ENCODE data around the gene S100A2.

Gene S100A2

GRCh38 chr1:153565529-153566374 is at the start of gene S100A2:
TSS of gene S100A2 (minus strand) at chr1:153565844. CDS start at chr1:153563877, 1,967 bp downstream.
- peak; percentile 68 for DNase-seq

GRCh38 chr1:153615406-153615805 is 49.8 kb upstream of the S100A2 start:
- DNase-seq: no peak

GRCh38 chr1:153614906-153615305 is 49.3 kb upstream of the S100A2 start:
- DNase-seq: no peak

DNA sequence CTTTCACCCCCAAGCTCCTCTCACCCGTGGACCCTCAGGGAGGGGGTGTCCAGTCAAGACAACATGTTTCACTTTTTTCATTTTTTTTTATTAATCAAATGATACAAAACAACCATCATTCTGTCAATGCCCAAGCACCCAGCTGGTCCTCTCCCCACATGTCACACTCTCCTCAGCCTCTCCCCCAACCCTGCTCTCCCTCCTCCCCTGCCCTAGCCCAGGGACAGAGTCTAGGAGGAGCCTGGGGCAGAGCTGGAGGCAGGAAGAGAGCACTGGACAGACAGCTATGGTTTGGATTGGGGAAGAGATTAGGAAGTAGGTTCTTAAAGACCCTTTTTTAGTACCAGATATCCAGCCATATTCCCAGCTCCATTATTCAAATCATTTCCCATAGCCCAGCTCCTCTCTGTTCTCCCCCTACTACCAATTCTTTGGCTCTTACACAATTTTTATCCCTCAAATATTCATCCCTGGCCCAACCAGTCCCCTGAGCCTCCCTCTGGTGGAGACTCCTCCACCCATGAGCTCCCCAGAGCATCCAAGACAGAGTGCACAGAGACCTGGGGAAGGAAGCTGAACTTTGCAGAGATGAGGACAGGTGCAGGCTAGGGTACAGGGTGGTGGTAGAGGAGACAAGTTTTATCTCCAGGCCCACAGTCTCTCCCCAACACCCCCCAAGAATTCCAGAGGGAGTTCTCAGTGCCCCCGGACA is 48.7 kb upstream of the S100A2 start:
- DNase-seq: no peak

- DNase-seq: no peak
These were observed 47.8 kb upstream of the S100A2 start for GRCh38 chr1:153613406-153613805.

GRCh38 chr1:153612755-153613331 is 47.2 kb upstream of the S100A2 start, which contains the start of gene S100A16:
TSS of gene S100A16 (minus strand) at chr1:153613137. CDS start at chr1:153608151, 4,986 bp downstream.
- DNase-seq: no peak

DNA sequence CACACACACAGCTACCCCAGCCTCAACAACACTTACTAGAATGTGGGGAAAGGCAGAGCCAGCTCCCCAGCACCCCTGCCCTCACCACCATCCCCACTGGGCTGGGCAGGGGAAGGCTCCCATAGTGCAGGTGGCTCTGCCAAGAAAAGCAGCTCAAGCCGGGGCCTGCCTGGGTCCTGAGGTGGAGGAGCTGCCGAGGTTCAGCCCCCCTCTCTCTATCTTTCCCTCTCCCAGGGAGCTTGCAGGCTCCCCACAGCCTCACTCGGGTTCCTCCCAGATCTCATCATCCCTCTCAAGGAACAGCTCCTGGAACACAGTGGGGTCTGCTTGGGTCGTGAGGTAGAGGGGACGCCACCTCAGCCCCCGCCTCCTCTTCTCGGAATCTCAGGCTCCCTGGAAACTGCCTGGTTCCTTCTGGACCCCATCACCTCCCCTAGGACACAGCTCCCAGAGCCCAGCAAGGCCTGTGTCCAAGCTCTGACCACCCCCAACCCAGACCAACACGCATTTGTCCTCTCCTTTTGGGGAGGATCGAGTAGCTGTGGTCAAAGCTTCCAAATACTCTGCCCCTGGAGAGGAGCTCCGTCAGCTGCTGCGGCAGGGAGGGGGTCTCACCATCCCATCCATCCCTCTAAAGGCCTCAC is 46.6 kb upstream of the S100A2 start:
- no peak for DNase-seq

- no peak for DNase-seq
These were observed 45.7 kb upstream of the S100A2 start for GRCh38 chr1:153611356-153611755.

DNA sequence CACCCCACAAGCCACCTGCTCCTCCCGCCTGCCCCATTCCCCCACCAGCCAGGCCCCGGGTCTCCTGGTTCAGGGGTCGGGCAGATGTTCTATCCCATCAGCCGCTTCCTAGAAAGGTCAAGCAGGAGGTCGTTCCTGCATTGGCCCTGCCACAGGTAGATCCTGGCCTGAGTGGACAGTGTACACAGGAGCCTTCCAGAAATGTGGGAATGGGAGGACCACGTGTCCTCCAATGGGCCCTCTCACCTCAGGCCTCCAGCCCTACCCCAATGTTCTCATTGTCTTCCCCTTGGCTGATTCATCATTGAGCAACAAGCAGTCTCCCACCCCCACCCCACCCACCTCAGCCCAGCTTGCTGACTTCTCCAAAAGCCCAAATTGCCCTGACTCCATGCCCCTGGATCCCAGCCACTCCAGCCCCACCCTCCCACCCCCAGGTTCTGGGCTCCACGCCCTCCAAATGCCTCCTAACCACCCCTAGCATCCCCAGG is 45.2 kb upstream of the S100A2 start:
- DNase-seq: no peak

DNA sequence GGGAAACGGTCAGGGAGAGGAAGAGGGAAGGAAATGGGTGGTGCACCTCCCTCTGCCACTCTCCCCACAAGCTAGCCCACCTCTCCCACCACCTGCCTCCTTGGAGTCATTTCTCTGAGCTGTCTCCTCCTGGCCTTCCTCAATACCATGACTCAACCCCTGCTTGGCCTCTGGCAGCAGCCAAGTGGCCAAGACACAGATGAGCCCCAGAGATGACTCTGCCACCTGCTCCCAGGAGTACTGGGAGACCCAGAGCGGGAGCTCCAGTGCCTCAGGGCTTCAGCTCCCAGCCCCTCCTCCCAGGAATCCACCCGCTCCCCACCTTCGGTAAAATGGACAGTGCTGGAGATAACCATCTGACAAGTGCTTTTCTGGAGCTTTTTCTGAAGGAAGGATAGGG is 44.7 kb upstream of the S100A2 start:
- no peak for DNase-seq

DNA sequence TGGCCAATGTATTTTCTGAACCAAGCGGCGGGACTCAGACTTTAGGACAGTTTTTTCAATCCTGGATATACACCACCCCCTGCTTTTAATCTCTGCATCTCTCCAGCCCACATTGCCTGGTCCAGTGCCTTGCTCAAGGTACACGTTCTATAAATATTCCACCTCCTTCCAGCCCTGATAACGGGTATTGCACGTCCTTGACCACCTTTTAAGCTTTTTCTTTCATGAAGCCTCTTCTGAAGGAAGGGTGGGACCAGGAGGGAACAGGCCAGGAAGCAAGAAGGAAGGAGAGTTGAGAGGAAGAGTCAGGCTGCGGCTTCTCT is 43.9 kb upstream of the S100A2 start:
- DNase-seq: no peak

GRCh38 chr1:153608742-153609584 is 43.3 kb upstream of the S100A2 start:
- peak; percentile 35 for DNase-seq

DNA sequence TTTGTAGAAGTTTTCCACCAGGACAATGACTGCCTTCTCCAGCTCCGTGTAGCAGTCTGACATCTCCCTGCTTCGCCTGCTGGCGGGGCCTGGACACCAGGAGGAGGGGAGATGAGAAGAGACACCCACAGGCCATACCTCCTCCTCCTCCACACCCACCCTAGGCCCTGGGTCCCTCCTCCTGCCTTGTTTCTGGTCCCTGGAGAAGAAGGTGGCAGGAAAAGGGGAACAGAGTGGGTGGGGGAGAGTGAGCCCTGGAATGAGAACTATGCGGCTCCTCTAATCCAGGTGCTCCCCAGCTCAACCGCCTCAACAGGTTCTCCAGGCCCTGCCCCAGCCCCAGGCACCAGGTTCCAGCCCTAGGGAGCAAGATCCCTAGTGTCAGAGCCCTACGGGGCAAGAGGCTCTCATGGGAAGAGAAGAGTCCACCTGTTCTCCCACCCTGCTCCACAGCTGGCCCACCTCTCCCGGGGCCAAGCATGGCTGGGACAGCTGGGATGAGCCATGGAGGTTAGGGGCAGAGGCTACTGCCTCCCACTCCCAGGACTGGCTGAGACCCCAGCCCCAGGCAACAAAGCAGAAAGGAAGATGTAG is 42.5 kb upstream of the S100A2 start:
- no peak for DNase-seq

DNA sequence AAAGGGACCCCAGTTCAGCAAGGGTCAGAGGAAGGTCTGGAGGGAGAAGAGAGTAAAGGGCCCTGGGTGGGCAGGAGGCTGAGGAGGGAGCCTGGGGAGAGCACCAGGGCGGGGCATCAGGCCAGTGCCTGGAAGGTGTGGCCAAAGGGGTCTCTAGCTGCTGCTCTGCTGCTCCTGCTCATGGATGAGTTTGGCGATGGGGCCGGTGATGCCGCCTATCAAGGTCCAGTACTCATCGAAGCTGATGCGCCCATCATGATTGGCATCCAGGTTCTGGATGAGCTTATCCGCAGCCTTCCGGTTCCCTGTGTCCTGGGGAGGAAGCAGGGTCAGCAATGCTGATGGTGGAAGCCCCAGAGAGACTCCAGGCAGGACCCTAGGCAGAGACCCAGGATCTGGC is 41.7 kb upstream of the S100A2 start:
- DNase-seq: no peak

GRCh38 chr1:153606194-153606593 is 40.5 kb upstream of the S100A2 start:
- DNase-seq: no peak

DNA sequence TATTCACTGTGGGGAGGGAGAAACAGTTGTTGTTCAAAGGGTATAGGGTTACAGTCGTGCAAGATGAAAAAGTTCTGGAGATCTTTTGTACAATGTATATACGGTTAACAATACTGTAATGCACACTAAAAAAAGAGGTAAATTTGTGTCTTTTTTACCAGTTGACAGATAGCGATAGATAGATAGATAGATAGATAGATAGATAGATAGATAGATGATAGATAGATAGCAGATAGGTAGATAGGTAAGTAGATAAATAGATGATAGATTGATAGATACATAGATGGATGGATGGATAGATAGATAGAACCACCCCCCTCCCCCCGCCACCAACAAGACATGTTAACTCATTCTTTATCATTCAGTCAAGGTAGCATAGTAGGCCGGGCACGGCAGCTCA is 37.1 kb upstream of the S100A2 start:
- no peak for DNase-seq

GRCh38 chr1:153599847-153600246 is 34.2 kb upstream of the S100A2 start:
- DNase-seq: no peak

DNA sequence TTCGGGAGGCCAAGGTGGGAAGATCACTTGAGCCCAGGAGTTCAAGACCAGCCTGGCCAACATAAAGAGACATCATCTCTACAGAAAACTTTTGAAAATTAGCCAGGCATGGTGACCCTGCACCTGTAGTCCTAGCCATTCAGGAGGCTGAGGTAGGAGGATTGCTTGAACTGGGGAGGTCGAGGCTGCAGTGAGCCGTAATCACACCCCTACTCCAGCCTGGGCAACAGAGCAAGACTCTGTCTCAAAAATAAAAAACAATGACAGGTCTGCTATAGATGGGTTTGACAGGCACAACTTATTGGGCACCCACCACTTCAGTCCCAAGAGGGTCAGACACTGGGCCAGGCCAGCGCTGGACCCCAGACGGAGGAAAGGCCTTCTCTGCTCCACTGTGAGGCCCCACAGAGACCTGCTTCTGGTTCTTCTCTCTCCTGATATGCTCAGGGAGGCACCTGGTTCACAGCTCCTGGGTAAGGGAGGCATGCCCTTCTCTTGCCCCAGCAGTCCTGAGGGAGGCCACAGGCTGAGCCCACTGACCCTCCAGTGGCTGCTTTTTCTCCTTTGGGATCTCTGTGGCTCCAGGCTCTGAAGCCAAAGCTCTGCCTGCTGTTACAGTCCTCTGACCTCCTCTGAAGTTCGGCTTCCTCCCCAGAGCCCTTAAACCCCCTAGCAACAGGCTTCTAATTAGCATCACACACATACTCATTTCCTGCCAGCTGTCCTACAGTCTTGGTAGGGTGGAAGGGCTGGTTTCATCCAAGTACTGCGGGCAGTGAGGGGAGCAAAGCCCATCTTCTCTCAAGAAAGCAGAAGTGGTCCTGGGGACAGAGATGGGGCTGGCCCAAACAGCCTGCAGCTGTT is 32.9 kb upstream of the S100A2 start:
- DNase-seq: peak; percentile 99

DNA sequence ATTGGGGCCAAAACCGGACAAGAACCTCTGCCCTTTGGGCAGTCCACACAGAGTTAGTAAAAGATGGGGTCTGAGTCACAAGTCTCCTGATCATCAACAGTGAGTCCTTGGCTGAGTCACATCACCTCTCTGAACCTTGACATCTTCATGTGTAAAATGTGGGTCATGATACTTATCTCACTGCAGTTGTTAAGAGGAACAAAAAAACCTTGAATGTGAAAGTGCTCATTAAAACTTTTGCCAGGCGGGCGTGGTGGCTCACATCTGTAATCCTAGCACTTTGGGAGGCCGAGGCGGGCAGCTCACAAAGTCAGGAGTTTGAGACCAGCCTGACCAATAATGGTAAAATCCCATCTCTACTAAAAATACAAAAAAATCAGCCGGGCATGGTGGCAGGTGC is 31.6 kb upstream of the S100A2 start:
- DNase-seq: peak; percentile 74

GRCh38 chr1:153592748-153593147 is 27.1 kb upstream of the S100A2 start:
- DNase-seq: no peak

DNA sequence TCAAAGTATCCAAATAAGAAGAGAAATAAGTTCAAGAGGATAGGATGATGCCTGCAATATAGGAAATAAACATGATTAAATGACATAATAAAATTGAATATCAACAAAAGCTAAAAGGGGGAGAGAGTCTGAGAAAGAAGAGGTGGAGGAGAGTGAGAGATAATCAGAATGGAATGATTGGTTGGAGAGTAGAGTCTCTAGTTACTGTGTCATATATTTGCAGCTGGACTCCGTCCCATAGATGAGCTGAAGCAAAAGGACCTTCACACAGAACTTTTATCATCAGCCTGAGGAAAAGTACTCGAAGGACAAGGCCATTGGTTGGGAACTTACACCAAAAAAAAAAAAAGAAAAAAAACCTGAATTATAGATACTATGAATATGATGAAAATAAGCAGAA is 22.8 kb upstream of the S100A2 start:
- DNase-seq: no peak
